ENCODE measurements around the gene LIAS.
A peak's percentile ranks its signal among the peaks of the same experiment; 100 is the strongest.
"Not testable (repeated sequence)": the region's sequence is repeated elsewhere in the genome, so short reads cannot be mapped to it uniquely, and the experiment has no call there.

LIAS gene

GRCh38 chr4:39453738-39454137 lies 5.1 kb upstream of the LIAS start:
- no peak for DNase-seq

- no peak for DNase-seq
These were observed 3.4 kb upstream of the LIAS start for GRCh38 chr4:39455486-39455885.

GRCh38 chr4:39456946-39457763 lies 1.7 kb upstream of the LIAS start:
- no peak for DNase-seq

GRCh38 chr4:39458161-39458504 lies 723 bp upstream of the LIAS start:
- not testable (repeated sequence) for DNase-seq

- no peak for DNase-seq
These were observed 6.1 kb downstream of the LIAS start for GRCh38 chr4:39464886-39465501.

GRCh38 chr4:39466747-39467146 lies 7.9 kb downstream of the LIAS start:
- DNase-seq: no peak

- no peak for DNase-seq
These were observed 8.6 kb downstream of the LIAS start for GRCh38 chr4:39467464-39467863.

- DNase-seq: peak; percentile 55
These were observed 10.7 kb downstream of the LIAS start for GRCh38 chr4:39469429-39470077.

GRCh38 chr4:39470402-39470801 lies 11.5 kb downstream of the LIAS start:
- DNase-seq: no peak

- no peak for DNase-seq
These were observed 13.5 kb downstream of the LIAS start for GRCh38 chr4:39472396-39472795.

GRCh38 chr4:39476187-39476895 lies 17.5 kb downstream of the LIAS start:
- no peak for DNase-seq

GRCh38 chr4:39480251-39480650 lies 21.4 kb downstream of the LIAS start:
- DNase-seq: no peak

GRCh38 chr4:39480902-39481695 lies 22.2 kb downstream of the LIAS start:
- no peak for DNase-seq

GRCh38 chr4:39484582-39485272 lies 25.9 kb downstream of the LIAS start:
- DNase-seq: no peak

- DNase-seq: no peak
These were observed 27.5 kb downstream of the LIAS start for GRCh38 chr4:39486221-39486804.

- DNase-seq: no peak
These were observed 31.5 kb downstream of the LIAS start for GRCh38 chr4:39490322-39490721.

- no peak for DNase-seq
These were observed 35.5 kb downstream of the LIAS start for GRCh38 chr4:39494354-39494753.

- DNase-seq: no peak
These were observed 36.8 kb downstream of the LIAS start for GRCh38 chr4:39495446-39496213.

- no peak for DNase-seq
These were observed 39.3 kb downstream of the LIAS start for GRCh38 chr4:39497909-39498726.

GRCh38 chr4:39498727-39499020 lies 39.8 kb downstream of the LIAS start:
- DNase-seq: no peak

All from left hindlimb (tissue), 1 donor.